SIG-M5 treated with dmso at 0.1 percent for 504 hours (cell line): ENCODE measurements around the gene SCAPER.
A peak's percentile ranks its signal among the peaks of the same experiment; 100 is the strongest.
"Not testable (repeated sequence)": the region's sequence is repeated elsewhere in the genome, so short reads cannot be mapped to it uniquely, and the experiment has no call there.

Source experiments
- DNase-seq: peaks from one replicate; lab custom pipeline; 2025; ENCODE audit not compliant: unreplicated experiment; lab: John Stamatoyannopoulos, UW

Gene SCAPER

DNA sequence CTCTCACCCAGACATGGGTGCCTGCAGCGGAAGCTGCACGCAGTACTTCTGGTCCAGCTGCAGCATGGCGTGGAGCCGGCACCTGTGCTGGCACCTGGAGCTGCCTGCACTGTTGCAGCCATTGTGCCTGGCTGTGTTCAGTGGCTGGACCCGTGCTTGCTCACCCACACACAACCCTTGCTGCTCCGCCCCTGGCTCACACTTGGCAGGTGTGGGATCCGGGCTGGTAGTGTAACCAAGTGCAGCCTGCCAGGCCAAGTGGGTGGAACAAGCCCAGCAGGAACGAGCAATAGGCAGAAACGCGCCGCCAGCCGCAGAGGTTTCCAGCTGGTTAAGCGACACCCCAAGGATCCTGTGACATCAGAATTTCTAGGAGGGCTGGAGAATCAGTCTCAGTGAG, 11.2 kb upstream of the SCAPER start:
- DNase-seq = no peak

DNA sequence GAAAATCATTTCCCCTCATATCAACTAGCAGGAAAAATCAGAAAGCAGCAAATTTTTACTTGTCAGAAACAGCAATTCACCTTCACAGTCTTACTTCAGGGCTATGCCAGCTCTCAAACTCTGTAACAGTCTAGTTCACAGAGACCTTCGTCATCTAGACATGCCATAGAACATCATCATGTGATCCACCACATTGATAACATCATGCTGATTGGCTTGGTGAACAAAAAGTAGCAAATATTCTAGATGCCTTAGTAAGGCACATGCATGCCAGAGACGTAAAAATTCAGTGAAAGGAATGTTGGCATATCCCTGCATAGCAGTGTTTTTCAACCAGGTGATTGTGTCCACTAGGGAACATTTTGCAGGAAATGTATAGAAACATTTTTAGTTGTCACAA, 8.6 kb upstream of the SCAPER start:
- no peak for DNase-seq

DNA sequence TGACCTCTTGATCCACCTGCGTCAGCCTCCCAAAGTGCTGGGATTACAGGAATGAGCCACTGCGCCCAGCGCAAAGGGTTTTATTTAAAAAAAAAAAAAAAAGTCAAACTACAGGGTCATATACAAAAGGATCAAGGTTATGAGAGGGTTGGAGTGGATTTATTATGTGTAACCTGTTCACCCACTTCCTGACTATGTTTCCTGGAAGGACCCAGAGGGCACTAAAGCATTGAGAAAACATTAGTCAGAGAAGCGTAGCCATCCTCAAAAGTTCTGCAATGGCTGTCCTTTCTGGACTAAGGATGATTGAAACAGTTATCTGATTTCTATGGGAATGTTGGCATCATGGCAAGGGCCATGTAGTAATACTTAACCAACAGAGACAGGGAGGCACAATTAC, 7.3 kb upstream of the SCAPER start:
- DNase-seq = peak; percentile 17

DNA sequence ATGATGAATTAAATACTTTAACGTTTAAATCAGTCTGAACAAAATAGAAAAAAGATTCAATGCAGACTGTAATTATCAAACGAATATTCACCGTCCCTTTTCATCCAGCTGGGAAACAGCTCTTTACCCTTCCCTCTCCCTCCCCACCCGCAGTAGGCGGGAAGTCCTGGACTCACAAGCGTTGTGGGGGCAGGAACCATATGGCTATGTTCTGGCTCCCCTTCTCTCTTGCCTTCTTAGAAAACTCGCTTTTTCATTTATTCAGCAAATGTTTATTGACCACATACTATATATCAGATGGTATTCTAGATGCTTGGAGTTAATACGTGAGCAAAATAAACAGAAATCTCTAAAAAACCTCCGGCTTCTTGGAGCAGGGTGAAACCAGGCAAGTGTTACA, 715 bp upstream of the SCAPER start:
- no peak for DNase-seq

DNA sequence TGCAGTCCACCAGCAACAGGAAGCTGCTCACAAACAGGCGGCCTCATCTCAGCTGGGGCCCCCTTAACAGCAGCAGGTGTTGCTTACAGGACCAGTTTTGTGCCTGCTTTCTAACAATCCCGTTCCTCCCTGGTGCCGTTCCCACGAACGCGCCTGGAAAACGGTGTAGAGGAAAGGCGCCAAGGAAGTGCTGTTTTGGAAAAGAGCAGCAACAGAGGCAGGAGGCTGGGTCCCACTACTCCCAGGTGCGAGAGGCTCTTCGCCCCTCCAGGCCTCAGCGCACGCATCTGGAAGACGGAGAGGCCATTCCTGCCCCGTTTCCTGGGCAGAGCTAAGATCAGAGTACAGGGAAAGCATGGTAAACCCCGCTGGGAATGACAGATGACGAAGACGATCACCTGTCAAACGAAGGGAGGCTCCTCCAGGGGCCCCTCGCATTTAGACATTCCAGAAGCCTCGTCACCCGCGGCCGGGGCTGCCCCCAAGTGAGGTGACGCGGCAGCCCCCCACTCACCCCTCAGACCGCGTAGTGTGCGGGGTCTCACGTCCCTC, 603 bp downstream of the SCAPER start:
- DNase-seq = no peak

DNA sequence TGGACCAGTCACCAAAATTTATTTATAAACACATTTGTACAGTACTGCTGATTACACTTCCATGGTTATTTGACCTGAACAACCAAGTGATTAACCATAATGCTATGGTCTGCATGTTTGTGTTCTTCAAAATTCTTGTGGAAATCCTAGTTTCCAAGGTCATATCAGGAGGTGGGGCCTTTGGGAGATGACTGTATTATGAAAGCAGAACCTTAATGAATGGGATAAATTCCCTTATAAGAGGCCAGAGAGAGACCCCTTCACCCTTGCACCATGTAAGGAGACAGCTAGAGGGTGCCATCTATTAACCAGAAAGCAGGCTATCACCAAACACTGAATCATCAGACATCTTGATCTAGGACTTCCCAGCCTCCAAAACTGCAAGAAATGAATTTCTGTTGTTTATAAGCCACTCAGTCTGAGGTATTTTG, 1.9 kb downstream of the SCAPER start:
- DNase-seq = peak; percentile 61

DNA sequence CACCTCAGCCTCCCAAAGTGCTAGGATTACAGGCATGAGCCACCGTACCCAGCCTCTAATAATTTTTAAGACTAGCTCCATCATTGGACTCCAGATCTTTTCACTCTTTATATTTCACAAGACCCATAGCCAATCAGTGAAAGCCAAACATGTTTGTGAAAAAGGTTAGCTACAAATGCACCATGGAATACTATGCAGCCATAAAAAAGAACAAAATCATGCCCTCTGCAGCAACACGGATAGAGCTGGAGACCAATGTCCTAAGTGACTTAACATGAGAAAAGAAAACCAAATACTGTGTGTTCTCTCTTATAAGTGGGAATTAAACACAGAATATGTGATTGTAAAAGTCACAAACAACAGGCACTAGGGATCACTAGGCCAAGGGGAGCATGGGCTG, 3.2 kb downstream of the SCAPER start:
- DNase-seq = no peak

DNA sequence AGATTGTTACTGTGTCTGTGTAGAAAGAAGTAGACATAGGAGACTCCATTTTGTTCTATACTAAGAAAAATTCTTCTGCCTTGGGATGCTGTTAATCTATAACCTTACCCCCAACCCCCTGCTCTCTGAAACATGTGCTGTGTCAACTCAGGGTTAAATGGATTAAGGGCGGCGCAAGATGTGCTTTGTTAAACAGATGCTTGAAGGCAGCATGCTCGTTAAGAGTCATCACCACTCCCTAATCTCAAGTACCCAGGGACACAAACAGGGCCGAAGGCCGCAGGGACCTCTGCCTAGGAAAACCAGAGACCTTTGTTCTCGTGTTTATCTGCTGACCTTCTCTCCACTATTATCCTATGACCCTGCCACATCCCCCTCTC, 5.2 kb downstream of the SCAPER start:
- DNase-seq = not testable (repeated sequence)

DNA sequence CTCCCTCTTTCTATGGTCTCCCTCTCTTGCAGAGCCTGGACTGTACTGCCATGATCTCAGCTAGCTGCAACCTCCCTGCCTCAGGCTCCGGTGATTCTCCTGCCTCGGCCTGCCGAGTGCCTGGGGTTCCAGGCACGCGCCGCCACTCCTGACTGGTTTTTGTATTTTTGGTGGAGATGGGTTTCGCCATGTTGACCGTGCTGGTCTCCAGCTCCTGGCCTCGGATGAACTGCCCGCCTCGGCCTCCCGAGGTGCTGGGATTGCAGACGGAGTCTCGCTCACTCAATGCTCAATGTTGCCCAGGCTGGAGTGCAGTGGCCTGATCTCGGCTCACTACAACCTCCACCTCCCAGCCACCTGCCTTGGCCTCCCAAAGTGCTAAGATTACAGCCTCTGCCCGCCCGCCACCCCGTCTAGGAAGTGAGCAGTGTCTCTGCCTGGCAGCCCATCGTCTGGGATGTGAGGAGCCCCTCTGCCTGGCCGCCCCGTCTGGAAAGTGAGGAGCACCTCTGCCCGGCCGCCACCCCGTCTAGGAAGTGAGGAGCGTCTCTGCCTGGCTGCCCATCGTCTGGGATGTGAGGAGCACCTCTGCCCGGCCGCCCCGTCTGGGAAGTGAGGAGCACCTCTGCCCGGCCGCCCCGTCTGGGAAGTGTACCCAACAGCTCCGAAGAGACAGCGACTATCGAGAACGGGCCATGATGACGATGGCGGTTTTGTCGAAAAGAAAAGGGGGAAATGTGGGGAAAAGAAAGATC, 5.8 kb downstream of the SCAPER start:
- not testable (repeated sequence) for DNase-seq

DNA sequence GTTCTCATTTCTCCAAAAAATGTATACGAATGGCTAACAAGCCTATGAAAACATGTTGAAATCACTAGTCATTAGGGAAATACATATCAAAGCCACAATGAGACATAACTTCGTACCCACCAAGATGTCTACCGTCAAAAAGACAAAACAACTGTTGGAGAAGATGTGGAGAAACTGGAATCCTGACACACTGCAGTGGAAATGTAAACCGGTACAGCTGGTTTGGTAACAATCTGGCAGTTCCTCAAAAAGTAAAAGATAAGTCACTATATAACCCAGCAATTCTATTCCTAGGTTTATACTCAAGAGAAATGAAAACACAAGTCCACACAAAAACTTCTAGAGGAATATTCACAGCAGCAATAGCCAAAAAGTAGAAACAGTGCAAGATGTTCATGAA, 7.0 kb downstream of the SCAPER start:
- peak; percentile 50 for DNase-seq

DNA sequence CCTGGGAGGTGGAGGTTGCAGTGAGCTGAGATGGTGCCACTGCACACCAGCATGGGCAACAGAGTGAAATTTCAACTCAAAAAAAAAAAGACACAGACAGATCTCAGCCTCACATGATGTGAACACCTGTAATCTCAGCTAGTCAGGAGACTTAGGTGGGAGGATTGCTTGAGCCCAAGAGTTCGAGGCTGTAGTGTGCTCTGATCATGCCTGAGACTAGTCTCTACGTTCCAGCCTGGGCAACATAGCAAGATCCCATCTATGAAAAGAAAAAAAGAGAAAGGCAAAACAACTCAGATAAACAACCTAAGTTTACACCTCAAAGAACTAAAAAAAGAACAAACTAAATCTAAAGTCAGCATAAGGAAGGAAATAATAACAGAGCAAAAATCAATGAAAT, 11.0 kb downstream of the SCAPER start:
- DNase-seq = no peak

DNA sequence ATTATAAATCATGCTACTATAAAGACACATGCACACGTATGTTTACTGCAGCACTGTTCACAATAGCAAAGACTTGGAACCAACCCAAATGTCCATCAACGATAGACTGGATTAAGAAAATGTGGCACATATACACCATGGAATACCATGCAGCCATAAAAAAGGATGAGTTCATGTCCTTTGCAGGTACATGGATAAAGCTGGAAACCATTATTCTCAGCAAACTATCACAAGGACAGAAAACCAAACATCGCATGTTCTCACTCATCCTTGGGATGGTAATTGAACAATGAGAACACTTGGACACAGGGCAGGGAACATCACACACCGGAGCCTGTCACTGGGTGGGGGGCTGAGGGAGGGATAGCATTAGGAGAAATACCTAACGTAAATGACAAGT, 12.3 kb downstream of the SCAPER start:
- not testable (repeated sequence) for DNase-seq

DNA sequence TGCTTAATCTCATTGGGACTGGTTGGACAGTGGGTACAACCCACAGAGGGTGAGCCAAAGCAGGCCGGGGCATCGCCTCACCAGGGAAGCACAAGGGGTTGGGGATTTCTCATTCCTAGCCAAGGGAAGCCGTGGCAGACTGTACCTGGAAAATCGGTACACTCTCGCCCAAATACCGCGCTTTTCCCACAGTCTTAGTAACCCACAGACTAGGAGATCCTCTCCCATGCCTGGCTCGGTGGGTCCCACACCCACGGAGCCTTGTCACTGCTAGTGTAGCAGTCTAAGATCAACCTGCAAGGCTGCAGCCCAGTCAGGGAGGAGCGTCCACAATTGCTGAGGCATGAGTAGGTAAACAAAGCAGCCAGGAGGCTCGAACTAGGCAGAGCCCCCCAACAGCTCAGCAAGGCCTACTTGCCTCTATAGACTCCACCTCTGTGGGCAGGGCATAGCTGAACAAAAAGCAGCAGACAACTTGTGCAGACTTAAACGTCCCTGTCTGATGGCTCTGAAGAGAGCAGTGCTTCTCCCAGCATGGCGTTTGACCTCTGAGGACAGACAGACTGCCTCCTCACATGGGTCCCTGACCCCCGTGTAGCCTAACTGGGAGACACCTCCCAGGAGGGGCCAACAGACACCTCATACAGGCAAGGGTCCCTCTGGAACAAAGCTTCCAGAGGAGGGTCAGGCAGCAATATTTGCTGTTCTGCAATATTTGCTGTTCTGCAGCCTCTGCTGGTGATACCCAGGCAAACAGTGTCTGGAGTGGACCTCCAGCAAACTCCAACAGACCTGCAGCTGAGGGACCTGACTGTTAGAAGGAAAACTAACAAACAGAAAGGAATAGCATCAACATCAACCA, 17.6 kb downstream of the SCAPER start:
- DNase-seq = not testable (repeated sequence)

DNA sequence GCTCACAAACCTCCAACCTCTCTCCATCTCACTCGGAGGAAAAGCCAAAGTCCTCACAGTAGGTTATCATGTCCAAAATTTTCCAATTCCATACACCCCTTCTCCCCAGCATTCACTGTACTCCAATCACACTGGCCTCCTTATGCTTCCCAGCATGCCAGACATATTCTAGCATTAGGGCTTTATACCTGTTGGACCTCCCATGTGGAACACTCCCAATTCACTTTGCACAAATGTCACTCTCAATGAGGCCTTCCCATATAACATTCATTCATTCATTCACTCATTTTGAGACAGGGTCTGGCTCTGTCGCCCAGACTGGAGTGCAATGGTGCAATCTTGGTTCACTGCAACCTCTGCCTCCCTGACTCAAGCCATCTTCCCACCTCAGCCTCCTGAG, 19.9 kb downstream of the SCAPER start:
- DNase-seq = no peak

DNA sequence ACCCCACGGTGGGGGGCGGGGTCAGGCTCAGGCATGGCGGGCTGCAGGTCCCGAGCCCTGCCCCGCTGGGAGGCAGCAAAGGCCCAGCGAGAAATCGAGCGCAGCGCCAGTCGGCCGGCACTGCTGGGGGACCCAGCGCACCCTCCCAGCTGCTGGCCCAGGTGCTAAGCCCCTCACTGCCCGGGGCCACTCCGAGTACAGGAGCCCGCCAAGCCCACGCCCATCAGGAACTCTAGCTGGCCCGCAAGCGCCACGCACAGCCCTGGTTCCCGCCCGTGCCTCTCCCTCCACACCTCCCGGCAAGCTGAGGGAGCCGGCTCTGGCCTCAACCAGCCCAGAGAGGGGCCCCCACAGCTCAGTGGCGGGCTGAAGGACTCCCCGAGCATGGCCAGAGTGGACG, 29.2 kb downstream of the SCAPER start:
- DNase-seq = no peak

DNA sequence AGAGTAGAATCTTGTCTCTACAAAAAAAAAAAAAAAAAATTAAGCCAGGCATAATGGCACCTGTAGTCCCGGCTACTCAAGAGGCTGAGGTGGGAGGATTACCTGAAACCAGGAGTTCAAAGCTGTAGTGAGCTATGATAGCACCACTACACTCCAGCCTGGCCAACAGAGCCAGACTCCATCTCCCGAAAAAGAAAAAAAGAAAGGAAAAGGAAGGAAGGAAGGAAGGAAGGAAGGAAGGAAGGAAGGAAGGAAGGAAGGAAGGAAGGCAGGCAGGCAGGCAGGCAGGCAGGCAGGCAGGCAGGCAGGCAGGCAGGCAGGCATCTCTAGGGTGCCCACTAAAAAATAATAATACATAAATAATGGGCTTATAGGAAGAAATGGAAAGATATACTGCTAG, 32.1 kb downstream of the SCAPER start:
- DNase-seq = not testable (repeated sequence)

DNA sequence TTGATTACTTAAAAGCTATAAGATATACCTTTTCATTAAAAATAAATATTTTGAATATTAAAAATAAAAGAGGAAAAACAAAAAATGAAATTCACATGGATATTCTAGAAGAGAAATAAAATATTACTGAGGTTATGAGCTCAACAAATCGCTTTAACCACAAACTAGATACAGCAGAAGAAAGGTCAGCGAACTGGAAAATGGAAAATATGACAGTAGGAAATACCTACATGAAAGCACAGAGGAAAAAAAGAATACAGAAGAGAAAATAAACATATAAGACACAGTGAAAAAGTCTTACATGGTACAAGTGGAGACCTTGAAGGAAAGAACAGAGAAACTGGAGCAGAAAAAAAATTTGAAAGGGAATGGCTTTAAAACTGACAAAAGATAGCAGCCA, 33.2 kb downstream of the SCAPER start:
- no peak for DNase-seq

DNA sequence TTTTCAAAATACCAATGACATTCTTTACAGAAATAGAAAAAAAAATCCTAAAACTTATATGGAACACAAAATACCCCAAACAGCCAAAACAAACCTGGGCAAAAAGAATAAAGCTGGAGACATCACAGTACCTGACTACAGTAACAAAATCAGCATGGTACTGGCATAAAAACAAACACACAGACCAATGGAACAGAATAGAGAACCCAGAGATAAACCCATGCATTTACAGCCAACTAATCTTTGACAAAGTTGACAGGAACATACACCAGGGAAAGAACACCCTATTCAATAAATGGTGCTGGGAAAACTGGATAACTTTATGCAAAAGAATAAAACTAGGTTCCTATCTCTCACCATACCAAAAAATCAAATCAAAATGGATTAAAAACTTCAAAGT, 36.4 kb downstream of the SCAPER start:
- no peak for DNase-seq

DNA sequence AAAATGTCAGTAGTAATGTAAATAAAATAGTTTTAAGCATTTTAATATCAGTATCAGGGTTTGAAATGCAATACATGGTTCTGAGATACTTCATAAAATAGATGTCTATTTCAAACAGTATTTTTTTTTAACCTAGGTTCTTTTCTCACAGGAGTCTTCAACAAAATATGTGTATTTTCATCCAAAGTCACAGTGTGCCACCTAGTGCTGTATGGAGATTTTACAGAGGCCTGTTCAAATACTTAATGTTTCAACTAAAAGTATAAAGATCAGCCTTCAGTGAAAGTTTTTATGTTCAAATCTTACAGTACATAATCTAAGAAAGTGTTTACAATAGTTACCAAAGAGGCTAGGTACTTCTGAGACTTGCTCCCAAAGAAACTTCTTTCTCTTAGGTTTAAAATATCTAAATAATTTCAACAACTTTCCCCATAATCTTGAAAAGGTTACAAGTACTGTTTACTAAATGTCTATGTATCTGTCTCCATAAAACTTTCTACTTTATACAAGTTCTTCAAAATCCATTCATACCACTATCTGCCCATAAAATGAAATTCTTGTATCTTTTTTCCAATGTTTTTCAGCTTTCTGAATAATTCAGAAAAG, 38.3 kb downstream of the SCAPER start:
- DNase-seq = peak; percentile 16

DNA sequence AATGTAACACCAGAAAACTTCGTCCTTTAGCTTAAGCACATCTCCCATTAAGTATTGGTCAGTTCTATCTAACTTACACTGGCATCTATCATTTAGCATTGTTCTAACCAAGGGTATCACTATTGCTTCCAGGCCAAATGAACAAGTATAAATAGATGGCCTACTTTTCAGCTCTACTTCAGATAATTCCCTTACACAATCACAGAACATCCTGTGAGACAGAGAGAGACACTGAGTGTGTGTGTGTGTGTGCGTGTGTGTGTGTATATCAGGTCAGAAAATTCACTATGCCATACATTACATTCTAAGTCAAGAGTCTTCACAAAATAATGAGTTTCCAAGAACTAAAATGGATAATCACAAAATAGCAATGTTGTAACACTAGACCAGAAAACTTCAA, 39.1 kb downstream of the SCAPER start:
- no peak for DNase-seq

DNA sequence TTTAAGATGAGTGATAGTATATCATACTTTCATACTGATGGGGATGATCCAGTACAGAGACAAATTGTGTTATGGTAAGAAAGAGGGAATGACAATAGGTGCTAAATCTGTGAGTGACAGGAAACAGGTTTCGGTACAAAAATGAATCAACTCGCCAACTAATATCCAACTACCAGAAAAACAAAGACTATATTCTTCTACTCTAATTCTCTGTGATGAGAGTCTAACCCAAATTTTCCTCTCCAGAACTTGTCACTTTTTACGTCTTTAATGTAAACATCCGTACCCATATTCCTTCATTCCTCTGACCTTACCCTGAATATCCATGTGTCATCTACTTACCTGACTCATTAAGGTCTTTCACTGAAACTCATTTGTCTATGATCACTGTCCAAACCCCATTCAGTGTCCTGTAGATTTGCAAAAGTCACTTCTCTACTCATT, 39.6 kb downstream of the SCAPER start:
- DNase-seq = no peak

DNA sequence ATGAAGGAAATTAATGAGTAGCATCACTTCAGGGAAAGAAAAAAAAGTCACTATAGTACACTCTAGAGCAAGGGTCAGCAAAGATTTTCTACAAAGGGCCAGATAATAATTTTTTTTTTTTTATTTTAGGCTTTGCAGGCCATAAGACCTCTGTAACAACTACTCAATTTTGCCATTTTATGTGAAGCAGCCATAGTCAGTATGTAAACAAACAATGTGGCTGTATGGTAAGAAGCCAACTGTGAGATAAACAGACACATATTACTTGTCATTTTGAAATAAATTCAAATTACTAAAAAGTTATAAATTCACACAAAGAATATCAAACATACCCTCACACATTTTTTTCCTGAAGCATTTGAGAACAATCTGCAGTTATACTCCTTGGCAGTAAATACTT, 40.6 kb downstream of the SCAPER start:
- no peak for DNase-seq
